Measurements from ENCODE around the gene MYO7B.

The MYO7B gene

DNA sequence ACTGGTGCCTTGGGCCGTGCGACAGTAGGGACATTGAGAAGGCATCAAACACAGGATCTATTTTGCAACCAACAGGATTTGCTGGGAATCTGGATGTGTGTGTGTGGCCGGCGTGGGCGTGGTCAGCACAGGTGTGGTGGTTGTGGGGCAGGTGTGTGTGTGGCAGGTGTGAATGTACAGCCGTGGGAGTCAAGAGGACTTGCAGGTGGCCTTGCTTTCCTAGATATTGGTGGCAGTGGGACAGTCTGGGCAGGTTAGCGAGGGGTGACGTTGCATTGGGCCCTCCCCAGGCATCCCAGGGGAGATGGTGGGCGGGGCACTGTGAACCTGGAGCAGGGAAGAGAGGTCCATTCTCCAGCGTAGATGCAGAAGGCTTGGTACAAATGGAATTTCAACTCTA is 143.0 kb downstream of the MYO7B start:
- DNase-seq (ENCODE audit: low read depth, low spot score), result no peak

DNA sequence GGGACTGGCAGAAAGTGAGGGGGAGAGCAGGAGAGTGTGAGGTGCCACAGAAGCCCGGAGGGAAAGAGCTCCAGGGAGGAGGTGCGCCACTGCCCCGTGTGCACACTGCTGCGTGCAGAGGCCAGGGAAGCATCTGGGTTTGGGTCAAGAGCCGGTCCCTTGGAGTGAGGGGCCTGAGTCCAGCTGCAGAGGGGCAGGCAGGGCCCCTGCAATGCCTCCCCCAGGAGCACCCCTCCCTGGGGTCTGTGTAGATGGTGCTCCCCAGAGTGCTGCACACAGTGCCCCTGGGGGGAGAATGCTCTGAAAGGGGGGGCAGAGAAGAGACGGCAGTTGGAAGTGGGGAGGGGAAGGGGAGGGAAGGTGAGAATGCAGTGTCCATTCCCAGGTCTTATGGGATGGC is 143.5 kb downstream of the MYO7B start:
- no peak for DNase-seq (ENCODE audit: low read depth, low spot score)

GRCh38 chr2:127679680-127680361 is 144.3 kb downstream of the MYO7B start:
- DNase-seq (ENCODE audit: low read depth, low spot score), result no peak

- no peak for DNase-seq (ENCODE audit: low read depth, low spot score)
Observed at GRCh38 chr2:127680706-127681287, 145.3 kb downstream of the MYO7B start.

DNA sequence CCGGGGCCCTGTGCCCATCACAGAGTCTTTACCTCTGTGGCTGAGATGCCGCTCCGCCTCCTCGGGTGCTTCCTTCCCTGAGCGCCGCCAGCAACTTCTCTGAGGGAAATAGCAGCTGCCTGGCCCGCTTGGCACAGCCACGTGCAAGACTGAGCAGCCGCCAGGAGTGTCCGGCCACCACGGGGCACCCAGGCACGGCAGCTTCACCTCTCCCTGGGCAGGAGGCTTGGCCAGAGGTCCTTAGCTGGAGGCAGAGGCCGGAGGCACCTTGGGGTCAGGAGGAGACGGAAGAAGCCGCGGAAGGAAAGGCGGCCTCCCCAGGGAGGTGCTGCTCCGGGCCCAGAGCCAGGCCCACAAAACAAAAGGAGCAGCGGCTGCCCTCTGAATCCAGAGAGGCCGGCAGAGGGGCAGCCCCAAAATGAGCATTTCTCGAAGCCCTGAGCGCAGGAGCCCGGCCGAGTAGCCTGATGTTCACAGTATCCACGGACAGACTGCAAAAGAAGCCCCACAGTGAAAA is 145.9 kb downstream of the MYO7B start:
- DNase-seq (ENCODE audit: low read depth, low spot score), result no peak

DNA sequence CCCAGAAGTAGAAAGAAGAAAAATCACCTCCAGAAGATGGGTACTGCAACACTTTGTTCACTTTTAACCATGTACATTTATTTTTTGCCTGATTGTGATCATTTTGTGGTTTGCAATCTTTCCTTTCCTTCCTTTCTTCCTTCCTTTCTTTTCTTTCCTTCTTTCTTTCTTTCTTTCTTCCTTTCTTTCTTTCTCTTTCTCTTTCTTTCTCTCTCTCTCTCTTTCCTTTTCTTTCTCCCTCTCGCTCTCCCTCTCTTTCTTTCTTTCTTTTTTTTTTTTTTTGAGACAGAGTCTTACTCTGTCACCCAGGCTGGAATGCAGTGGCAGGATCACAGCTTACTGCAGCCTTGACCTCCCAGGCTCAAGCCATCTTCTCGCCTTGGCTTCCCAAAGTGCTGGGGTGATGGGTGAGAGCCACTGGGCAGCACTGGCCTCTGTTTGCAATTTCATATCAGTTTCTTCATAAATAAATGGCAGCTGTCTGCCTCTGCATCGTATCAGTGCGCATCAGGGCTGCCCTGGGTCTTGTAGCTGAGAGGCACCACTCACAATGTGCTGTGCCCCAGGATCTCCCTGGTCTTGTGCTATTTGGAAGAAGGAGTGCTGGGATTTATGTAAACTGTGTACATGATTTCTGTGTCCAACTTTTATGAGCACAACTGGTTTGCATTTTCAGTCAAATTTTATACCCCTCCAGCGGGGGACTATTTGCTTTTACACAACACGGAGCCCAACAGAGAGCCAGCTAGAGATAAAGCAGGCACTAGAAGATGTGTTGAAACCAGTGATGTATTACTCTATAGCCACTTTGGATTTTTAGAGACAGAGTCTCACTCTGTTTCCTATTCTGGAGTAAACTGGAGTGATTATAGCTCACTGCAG is 146.7 kb downstream of the MYO7B start:
- DNase-seq (ENCODE audit: low read depth, low spot score), result no peak

GRCh38 chr2:127683056-127683455 is 147.6 kb downstream of the MYO7B start:
- no peak for DNase-seq (ENCODE audit: low read depth, low spot score)

- DNase-seq (ENCODE audit: low read depth, low spot score), result no peak
Observed at GRCh38 chr2:127683757-127684156, 148.3 kb downstream of the MYO7B start.

DNA sequence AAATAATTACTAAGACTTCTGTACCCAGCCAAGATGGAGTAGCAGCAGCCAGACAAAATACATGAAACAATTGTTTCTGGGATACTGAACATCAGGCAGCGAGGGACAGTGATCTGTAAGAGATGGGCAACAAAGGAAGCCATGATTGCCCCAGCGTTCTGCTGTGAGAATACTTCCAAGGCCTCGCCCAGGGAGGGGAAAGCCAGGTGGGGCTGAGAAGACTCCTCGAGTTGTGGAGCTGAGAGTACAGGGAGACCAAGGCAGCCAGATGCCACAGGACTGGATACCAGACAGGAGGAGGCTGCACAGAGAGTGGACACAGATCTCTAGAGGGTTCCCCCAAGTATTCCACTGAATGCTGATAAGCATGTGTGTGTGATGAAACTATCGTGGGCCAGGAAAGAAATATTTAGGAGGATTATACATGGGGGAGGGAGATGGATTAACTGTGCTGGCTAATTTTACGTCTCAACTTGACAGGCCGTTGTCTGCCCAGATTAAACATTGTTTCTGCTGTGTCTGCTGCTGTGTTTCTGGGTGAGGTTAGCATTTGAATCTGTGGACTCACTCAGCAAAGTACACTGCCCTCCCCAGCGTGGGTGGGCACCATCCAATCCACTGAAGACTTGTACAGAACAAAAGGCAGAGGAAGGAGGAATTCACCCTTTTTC is 150.1 kb downstream of the MYO7B start:
- DNase-seq (ENCODE audit: low read depth, low spot score), result no peak

Data from brain pericyte (primary cell).